BJ (cell line): Measurements from ENCODE around the gene MARS1. TPM values are rescaled to one million over a fixed set of nuclear protein-coding genes. Genes with fewer than 3 reads are reported as not detected.
"Not testable (repeated sequence)": the region's sequence is repeated elsewhere in the genome, so short reads cannot be mapped to it uniquely, and the experiment has no call there.

Experiments used
- CTCF ChIA-PET: fragments of 350-600 bp; formaldehyde crosslinking; extraction: SDS; loops from one replicate; lab custom pipeline; 2021; ENCODE audit warnings: antibody characterized with exemption, inconsistent platforms; lab: Yijun Ruan, JAX
- POLR2A ChIA-PET: fragments of 300-600 bp; sonication (Branson Sonifier 250); formaldehyde crosslinking; extraction: SDS; loops from one replicate; lab custom pipeline; 2021; ENCODE audit warnings: antibody characterized with exemption; lab: Charles Lee
- DNase-seq: peaks from one replicate; pipeline ENCODE4 v3.0.0-alpha.2; 2011; ENCODE audit warnings: low read depth
- H3K27me3 ChIP-seq: 2 replicates; pipeline ENCODE4 v1.6.0; 2011; ENCODE audit warnings: low read length; ENCODE audit not compliant: control insufficient read depth, insufficient read depth
- H3K36me3 ChIP-seq: 2 replicates; pipeline ENCODE4 v1.5.1; 2011; ENCODE audit warnings: low read length; ENCODE audit not compliant: control insufficient read depth, insufficient read depth
- H3K4me3 ChIP-seq: 2 replicates; pipeline ENCODE4 v1.5.1; 2011; ENCODE audit warnings: low read depth, mild to moderate bottlenecking, control low read depth, low read length
- CTCF ChIP-seq: IDR thresholded peaks from 2 replicates; pipeline ENCODE4 v1.5.1; 2011; ENCODE audit warnings: low read depth, mild to moderate bottlenecking, control low read depth, inconsistent platforms, low read length, moderate library complexity; ENCODE audit not compliant: insufficient read depth
- polyA plus RNA-seq: library from polyadenylated mRNA; depleted of rRNA; stranded (reverse); fragments of >200 nt; gene quantifications from 2 replicates; pipeline ENCODE4 v1.2.3, GENCODE V29; 2011; rRNA removed
- small RNA-seq: library from RNA; depleted of rRNA; stranded (forward); fragments of <200 nt; gene quantifications from one replicate; pipeline ENCODE3, GENCODE V24; 2012; ENCODE audit warnings: low replicate concordance, low read depth; ENCODE audit not compliant: insufficient read length

MARS1 gene
- polyA plus RNA-seq, 1 experiment, result 378 TPM

- Histone ChIP-seq H3K4me3 (no peak overlapping the region), H3K36me3 (no peaks in the 10 kb centered on the region), H3K27me3 (peaks cover 4% of the 10 kb centered on the region; the same call in 1 of the 2 replicates)
- no peak for TF ChIP-seq CTCF
- no peak for DNase-seq
- ChIA-PET CTCF (interaction anchor here (0.6 kb wide), 1 partner anchor 20 kb away, joined by 3 read pairs; no protein-coding TSS in a partner anchor), POLR2A (no interaction called here)
These were observed 71.0 kb downstream of the MARS1 start for GRCh38 chr12:57558864-57559263.

- TF ChIP-seq CTCF, result no peak
- Histone ChIP-seq H3K27me3 (peaks cover 4% of the 10 kb centered on the region; the same call in 1 of the 2 replicates), H3K36me3 (no peaks in the 10 kb centered on the region), H3K4me3 (no peak overlapping the region)
- POLR2A ChIA-PET, result no interaction called here
- DNase-seq, result no peak
- CTCF ChIA-PET, result no interaction called here
These were observed 72.6 kb downstream of the MARS1 start for GRCh38 chr12:57560516-57560915.

- H3K27me3 ChIP-seq, H3K4me3 ChIP-seq, POLR2A ChIA-PET, H3K36me3 ChIP-seq, CTCF ChIA-PET, DNase-seq: not testable (repeated sequence)
These were observed 73.2 kb downstream of the MARS1 start for GRCh38 chr12:57561117-57561516.

- H3K36me3 ChIP-seq, result no peaks in the 10 kb centered on the region
- no peak for TF ChIP-seq CTCF
- POLR2A ChIA-PET, result no interaction called here
- peaks cover 4% of the 10 kb centered on the region; the same call in 1 of the 2 replicates for H3K27me3 ChIP-seq
- DNase-seq, result no peak
- CTCF ChIA-PET, result interaction anchor here (1.2 to 1.4 kb wide), 4 partner anchors 12 to 70 kb away, joined by 3 to 5 read pairs (median 4); partner anchors contain the start of gene B4GALNT1
- no peak overlapping the region for H3K4me3 ChIP-seq
These were observed 75.5 kb downstream of the MARS1 start for GRCh38 chr12:57563358-57563757.

- Histone ChIP-seq H3K36me3 (no peaks in the 10 kb centered on the region), H3K27me3 (peaks cover 4% of the 10 kb centered on the region; the same call in 1 of the 2 replicates), H3K4me3 (no peak overlapping the region)
- no peak for DNase-seq
- ChIA-PET POLR2A (no interaction called here), CTCF (interaction anchor here (0.7 kb wide), 1 partner anchor 58 kb away, joined by 5 read pairs; no protein-coding TSS in a partner anchor)
- TF ChIP-seq CTCF, result no peak
These were observed 76.4 kb downstream of the MARS1 start for GRCh38 chr12:57564178-57564740.

Small RNA genes lying within 50 kb of the gene (small RNA-seq; reads per million reads assigned to genes)
- not detected for gene MIR616

Other genes starting within 250 kb of the MARS1 start
- gene STAC3, start 236.9 kb upstream of the MARS1 start, polyA plus RNA-seq, result 0.12 and 0.48 TPM in 2 replicates
- 12.6 and 27.4 TPM in 2 replicates for gene R3HDM2, start 57.0 kb upstream of the MARS1 start, polyA plus RNA-seq
- 0.09 TPM in 1 of 2 replicates, not detected in the other for gene INHBC, start 53.3 kb upstream of the MARS1 start, polyA plus RNA-seq
- 23.1 and 23.9 TPM in 2 replicates for gene INHBE, start 32.8 kb upstream of the MARS1 start, polyA plus RNA-seq
- 5.9 and 9.0 TPM in 2 replicates for gene GLI1, start 28.3 kb upstream of the MARS1 start, polyA plus RNA-seq
- 0.98 and 1.0 TPM in 2 replicates for gene ARHGAP9, start 8.2 kb upstream of the MARS1 start, polyA plus RNA-seq
- gene DDIT3, start 32.4 kb downstream of the MARS1 start, polyA plus RNA-seq, result 65.4 and 78.1 TPM in 2 replicates
- gene MBD6, start 34.8 kb downstream of the MARS1 start, polyA plus RNA-seq, result 5.6 and 8.3 TPM in 2 replicates
- gene DCTN2, start 59.1 kb downstream of the MARS1 start, polyA plus RNA-seq, result 133 and 167 TPM in 2 replicates
- gene KIF5A, start 62.0 kb downstream of the MARS1 start, polyA plus RNA-seq, result 0.50 and 0.64 TPM in 2 replicates
- 24.3 and 30.1 TPM in 2 replicates for gene PIP4K2C, start 103.1 kb downstream of the MARS1 start, polyA plus RNA-seq
- gene DTX3, start 116.8 kb downstream of the MARS1 start, polyA plus RNA-seq, result 18.7 and 26.0 TPM in 2 replicates
- gene ARHGEF25, start 123.4 kb downstream of the MARS1 start, polyA plus RNA-seq, result 18.0 and 26.0 TPM in 2 replicates
- gene B4GALNT1, start 145.1 kb downstream of the MARS1 start, polyA plus RNA-seq, result 1.2 and 2.7 TPM in 2 replicates
- 312 and 415 TPM in 2 replicates for gene OS9, start 206.1 kb downstream of the MARS1 start, polyA plus RNA-seq